Activated CD8-positive, alpha-beta T cell treated with anti-CD3 and anti-CD28 coated beads for 36 hours (primary cell): ENCODE results near the gene CACNA2D3. TPM values are rescaled to one million over a fixed set of nuclear protein-coding genes. Genes with fewer than 3 reads are reported as not detected.

Source experiments
- ATAC-seq: fragments of 200-7000 bp; cut with Tn5 transposase; one replicate; pipeline ENCODE4 v1.10.0; 2021; ENCODE audit warnings: mild to moderate bottlenecking, moderate library complexity
- CTCF ChIA-PET: fragments of 350-600 bp; sonication (Branson Sonifier 250); formaldehyde crosslinking; loops from one replicate; lab custom pipeline; 2021; ENCODE audit warnings: antibody characterized with exemption; lab: Charles Lee
- POLR2A ChIA-PET: fragments of 350-600 bp; sonication (Branson Sonifier 250); formaldehyde crosslinking; loops from one replicate; lab custom pipeline; 2021; ENCODE audit warnings: antibody characterized with exemption; lab: Charles Lee
- DNase-seq: peaks from one replicate; pipeline ENCODE4 v3.0.0-alpha.2; 2020
- H3K27ac Mint-ChIP-seq: one replicate; pipeline ENCODE4 v1.8.0; 2021; ENCODE audit warnings: mild to moderate bottlenecking, mixed read lengths
- H3K27me3 Mint-ChIP-seq: one replicate; pipeline ENCODE4 v1.8.0; 2021; ENCODE audit warnings: mixed read lengths
- H3K36me3 Mint-ChIP-seq: one replicate; pipeline ENCODE4 v1.8.0; 2021; ENCODE audit warnings: low read depth, mixed read lengths
- H3K4me1 Mint-ChIP-seq: one replicate; pipeline ENCODE4 v1.8.0; 2021; ENCODE audit warnings: low read depth, mixed read lengths
- H3K4me3 Mint-ChIP-seq: one replicate; pipeline ENCODE4 v1.8.0; 2021; ENCODE audit warnings: mild to moderate bottlenecking, moderate library complexity, mixed read lengths
- H3K9me3 Mint-ChIP-seq: one replicate; pipeline ENCODE4 v1.8.0; 2021; ENCODE audit warnings: mixed read lengths
- intact Hi-C: fragments of 100-400 bp; cut with micrococcal nuclease; formaldehyde crosslinking; loops from one replicate; pipeline ENCODE4 v1.10.0; 2022
- total RNA-seq, 2 experiments: library from RNA; stranded (reverse); gene quantifications; one replicate each; pipeline ENCODE4 v1.2.3, GENCODE V29; 2021
- TF ChIP-seq, protein P1 (sequence below): fragments of 200-600 bp; IDR thresholded peaks from one replicate; pipeline ENCODE4 v1.8.0; 2022; ENCODE audit warnings: antibody characterized with exemption, mild to moderate bottlenecking

The CACNA2D3 gene
- total RNA-seq, 2 experiments from 2014 or later: not detected

DNA sequence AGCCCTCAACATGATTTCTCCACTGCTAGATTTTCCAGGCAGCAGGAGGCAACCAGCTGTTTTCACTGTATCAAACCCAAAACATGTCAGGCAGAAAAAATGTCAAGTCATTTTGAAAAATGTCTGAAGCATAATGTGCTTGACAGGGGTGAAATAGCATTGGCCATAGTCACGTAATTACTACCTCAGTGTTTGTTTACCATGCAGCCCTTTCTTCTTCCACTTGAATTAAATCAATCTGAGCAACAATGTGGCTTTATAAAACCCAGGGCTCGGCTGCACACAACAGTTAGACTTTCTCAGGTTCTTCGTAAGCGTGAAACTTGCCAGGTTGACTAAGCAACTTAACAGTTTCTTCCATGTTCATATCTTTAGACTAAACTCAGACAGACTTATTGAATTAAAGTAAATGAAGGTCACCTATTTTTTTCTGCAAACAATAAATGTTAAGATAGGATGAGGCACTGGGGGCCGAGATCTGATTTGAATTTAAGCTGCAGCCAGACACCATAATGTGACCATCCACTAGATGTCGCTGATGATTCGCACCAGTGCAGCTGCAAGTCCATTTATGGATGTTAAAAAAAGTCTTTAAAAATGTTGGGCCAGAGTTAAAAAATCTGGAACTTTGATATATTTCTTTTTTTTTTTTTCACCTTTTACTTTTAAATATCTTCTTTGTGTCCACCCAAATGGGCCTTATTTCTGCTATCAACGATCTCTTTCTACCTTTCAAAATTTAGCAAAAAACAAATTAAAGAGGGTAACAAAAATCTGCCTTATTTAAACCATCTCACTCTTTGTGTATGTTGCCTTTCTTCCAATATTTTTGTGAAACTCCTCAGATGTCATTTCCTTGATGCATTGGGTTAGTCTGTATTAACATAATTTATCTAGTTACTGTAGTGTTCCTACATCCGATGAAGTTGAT is 305.9 kb downstream of the CACNA2D3 start:
- Mint-ChIP-seq H3K4me3 (no peak overlapping the region), H3K4me1 (no peaks in the 10 kb centered on the region)

DNA sequence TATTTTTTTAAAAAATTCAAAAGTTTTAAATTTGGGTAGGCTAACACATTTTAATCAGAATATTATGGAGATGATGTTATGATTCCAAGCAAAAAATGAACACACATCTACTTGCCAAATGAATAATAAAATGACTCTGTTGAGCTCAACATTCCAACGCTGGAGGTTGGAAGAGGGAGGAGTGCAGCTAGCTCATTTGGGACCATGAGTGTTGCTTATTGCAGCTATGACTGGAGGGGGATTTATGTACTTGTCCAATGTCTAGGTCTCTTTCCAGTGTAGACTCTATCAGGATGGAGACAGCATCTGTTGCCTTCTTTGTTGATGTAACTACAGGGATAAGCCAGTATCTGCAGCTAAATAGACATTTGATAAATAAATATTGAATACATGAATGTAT is 310.6 kb downstream of the CACNA2D3 start:
- ChIA-PET CTCF (no interaction called here), POLR2A (no interaction called here)
- H3K4me3 Mint-ChIP-seq: no peak overlapping the region
- DNase-seq (no peak), ATAC-seq (no peak)
- H3K9me3 Mint-ChIP-seq: peaks cover 2% of the 10 kb centered on the region
- H3K27ac Mint-ChIP-seq: no peak overlapping the region
- no peaks in the 10 kb centered on the region for H3K4me1 Mint-ChIP-seq
- no peaks in the 10 kb centered on the region for H3K36me3 Mint-ChIP-seq
- TF ChIP-seq, protein P1, sequence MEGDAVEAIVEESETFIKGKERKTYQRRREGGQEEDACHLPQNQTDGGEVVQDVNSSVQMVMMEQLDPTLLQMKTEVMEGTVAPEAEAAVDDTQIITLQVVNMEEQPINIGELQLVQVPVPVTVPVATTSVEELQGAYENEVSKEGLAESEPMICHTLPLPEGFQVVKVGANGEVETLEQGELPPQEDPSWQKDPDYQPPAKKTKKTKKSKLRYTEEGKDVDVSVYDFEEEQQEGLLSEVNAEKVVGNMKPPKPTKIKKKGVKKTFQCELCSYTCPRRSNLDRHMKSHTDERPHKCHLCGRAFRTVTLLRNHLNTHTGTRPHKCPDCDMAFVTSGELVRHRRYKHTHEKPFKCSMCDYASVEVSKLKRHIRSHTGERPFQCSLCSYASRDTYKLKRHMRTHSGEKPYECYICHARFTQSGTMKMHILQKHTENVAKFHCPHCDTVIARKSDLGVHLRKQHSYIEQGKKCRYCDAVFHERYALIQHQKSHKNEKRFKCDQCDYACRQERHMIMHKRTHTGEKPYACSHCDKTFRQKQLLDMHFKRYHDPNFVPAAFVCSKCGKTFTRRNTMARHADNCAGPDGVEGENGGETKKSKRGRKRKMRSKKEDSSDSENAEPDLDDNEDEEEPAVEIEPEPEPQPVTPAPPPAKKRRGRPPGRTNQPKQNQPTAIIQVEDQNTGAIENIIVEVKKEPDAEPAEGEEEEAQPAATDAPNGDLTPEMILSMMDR: no peak
- H3K27me3 Mint-ChIP-seq: peaks cover 3% of the 10 kb centered on the region
- intact Hi-C loops: no loop called here

More for the DNA sequence above, 305.9 kb downstream of the CACNA2D3 start:
- intact Hi-C loops: no loop called here
- no peaks in the 10 kb centered on the region for H3K36me3 Mint-ChIP-seq
- H3K27ac Mint-ChIP-seq: no peak overlapping the region
- ChIA-PET CTCF (interaction anchor here (0.8 to 1.2 kb wide), 4 partner anchors 10 to 490 kb away, joined by 3 to 7 read pairs (median 4); no protein-coding TSS in a partner anchor), POLR2A (interaction anchor here (0.6 kb wide), 2 partner anchors 88 to 185 kb away, joined by 3 read pairs; no protein-coding TSS in a partner anchor)
- TF ChIP-seq, protein P1: peak; percentile 75
- DNase-seq (peak; percentile 58), ATAC-seq (no peak)
- H3K9me3 Mint-ChIP-seq: no peaks in the 10 kb centered on the region
- H3K27me3 Mint-ChIP-seq: peaks cover 3% of the 10 kb centered on the region

DNA sequence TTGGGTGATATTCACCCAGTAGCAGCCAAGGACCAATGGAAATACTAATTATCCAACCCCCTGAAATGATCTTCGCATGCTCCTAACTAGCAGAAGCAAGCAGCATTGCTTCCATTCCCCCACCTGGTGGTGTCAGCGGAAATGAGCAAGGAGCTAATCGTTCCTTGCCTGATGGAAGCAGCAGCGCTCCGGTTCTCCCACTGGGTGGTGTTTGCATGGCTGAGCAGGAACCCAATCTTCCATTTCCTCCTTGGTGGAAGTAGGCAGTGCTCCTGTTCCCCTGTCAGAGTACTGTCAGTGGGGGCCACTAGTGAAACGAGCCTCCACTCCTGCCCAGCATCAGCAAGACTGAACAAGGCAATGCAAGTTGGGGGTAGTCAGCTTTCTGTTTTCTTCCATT is 311.5 kb downstream of the CACNA2D3 start:
- Mint-ChIP-seq H3K27ac (no peak overlapping the region), H3K9me3 (peaks cover 2% of the 10 kb centered on the region), H3K4me3 (no peak overlapping the region), H3K36me3 (no peaks in the 10 kb centered on the region), H3K27me3 (peaks cover 1% of the 10 kb centered on the region), H3K4me1 (no peaks in the 10 kb centered on the region)
- intact Hi-C loops: no loop called here
- ATAC-seq (no peak), DNase-seq (no peak)
- CTCF ChIA-PET: interaction anchor here (0.7 kb wide), 1 partner anchor 426 kb away, joined by 3 read pairs; no protein-coding TSS in a partner anchor
- POLR2A ChIA-PET: no interaction called here
- TF ChIP-seq, protein P1: no peak

DNA sequence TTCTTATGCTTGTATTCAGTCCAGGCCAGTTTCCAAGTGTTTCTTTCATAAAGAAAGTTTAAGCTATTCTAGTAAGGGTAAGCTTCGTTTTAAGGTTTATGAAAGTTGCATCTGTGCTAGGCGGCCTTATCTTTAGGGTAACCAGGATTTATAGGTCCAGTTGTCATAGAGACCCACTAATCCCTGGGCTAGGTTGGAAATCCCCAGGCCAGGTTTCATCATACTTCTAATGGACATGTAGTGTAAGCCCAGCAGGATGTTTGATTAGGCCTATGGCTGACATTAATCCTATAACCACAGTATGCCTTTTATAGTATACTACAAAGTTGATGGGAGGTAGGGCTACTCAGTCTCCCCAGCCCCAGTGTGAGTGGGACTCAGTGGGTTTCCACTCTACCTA is 312.4 kb downstream of the CACNA2D3 start:
- Mint-ChIP-seq H3K27me3 (peaks cover 1% of the 10 kb centered on the region), H3K4me3 (no peak overlapping the region), H3K27ac (no peak overlapping the region), H3K4me1 (no peaks in the 10 kb centered on the region), H3K9me3 (peaks cover 2% of the 10 kb centered on the region), H3K36me3 (no peaks in the 10 kb centered on the region)
- intact Hi-C loops: no loop called here
- TF ChIP-seq, protein P1: no peak
- ChIA-PET POLR2A (no interaction called here), CTCF (no interaction called here)
- DNase-seq (no peak), ATAC-seq (no peak)

DNA sequence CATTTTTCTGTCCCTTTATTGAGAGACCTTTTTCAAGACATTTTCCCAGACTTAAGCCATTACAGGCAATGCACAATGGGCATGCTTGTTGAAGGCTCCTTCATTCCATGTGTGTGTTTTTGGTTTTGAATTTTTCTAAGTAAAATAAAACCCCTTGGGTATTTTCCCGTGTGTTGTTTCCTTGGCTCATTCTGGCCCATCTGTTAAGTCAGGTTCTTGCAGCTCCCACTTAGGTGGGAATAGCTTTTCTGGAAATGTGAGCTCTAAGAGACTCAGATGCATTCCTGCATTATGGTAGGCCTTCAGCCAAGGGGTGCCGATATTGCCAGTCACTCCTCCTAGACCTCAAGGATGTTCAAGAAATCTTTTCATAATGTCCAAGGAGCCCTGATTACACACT is 314.9 kb downstream of the CACNA2D3 start:
- Mint-ChIP-seq H3K4me3 (no peak overlapping the region), H3K9me3 (peaks cover 2% of the 10 kb centered on the region), H3K4me1 (no peaks in the 10 kb centered on the region), H3K27me3 (no peaks in the 10 kb centered on the region), H3K36me3 (no peaks in the 10 kb centered on the region), H3K27ac (no peak overlapping the region)
- DNase-seq (no peak), ATAC-seq (no peak)
- TF ChIP-seq, protein P1: no peak
- POLR2A ChIA-PET: no interaction called here
- intact Hi-C loops: no loop called here
- CTCF ChIA-PET: no interaction called here
